HS-27A (cell line): ENCODE results near the gene S100A8.
"Not testable (repeated sequence)": the region's sequence is repeated elsewhere in the genome, so short reads cannot be mapped to it uniquely, and the experiment has no call there.

Experiments used
- DNase-seq: peaks from one replicate; pipeline ENCODE4 v3.0.0-alpha.2; 2012; ENCODE audit warnings: low read depth, missing footprints

The S100A8 gene

GRCh38 chr1:153415850-153416570 lies 25.1 kb upstream of the S100A8 start, which contains the start of gene S100A7A:
TSS of gene S100A7A (plus strand) at chr1:153416520. CDS start at chr1:153418083, 1,563 bp downstream.
- DNase-seq, result no peak

- DNase-seq, result not testable (repeated sequence)
Measured at GRCh38 chr1:153413961-153414360, 23.1 kb upstream of the S100A8 start.

GRCh38 chr1:153407274-153407673 lies 16.4 kb upstream of the S100A8 start:
- DNase-seq, result not testable (repeated sequence)

- not testable (repeated sequence) for DNase-seq
Measured at GRCh38 chr1:153405825-153406599, 15.1 kb upstream of the S100A8 start.

GRCh38 chr1:153404768-153405167 lies 13.9 kb upstream of the S100A8 start:
- no peak for DNase-seq

GRCh38 chr1:153404086-153404635 lies 13.3 kb upstream of the S100A8 start:
- DNase-seq, result no peak

GRCh38 chr1:153403421-153404085 lies 12.7 kb upstream of the S100A8 start:
- no peak for DNase-seq

GRCh38 chr1:153402226-153402625 lies 11.4 kb upstream of the S100A8 start:
- DNase-seq, result no peak

- DNase-seq, result no peak
Measured at GRCh38 chr1:153401461-153401860, 10.6 kb upstream of the S100A8 start.

GRCh38 chr1:153400244-153400643 lies 9.4 kb upstream of the S100A8 start:
- DNase-seq, result no peak

- no peak for DNase-seq
Measured at GRCh38 chr1:153399401-153400055, 8.7 kb upstream of the S100A8 start.

GRCh38 chr1:153397924-153398651 lies 7.2 kb upstream of the S100A8 start:
- no peak for DNase-seq

GRCh38 chr1:153397051-153397923 lies 6.4 kb upstream of the S100A8 start:
- no peak for DNase-seq

- no peak for DNase-seq
Measured at GRCh38 chr1:153396461-153396860, 5.6 kb upstream of the S100A8 start.

GRCh38 chr1:153395776-153396175 lies 4.9 kb upstream of the S100A8 start:
- DNase-seq, result no peak

GRCh38 chr1:153395136-153395685 lies 4.3 kb upstream of the S100A8 start:
- no peak for DNase-seq

GRCh38 chr1:153394391-153394790 lies 3.5 kb upstream of the S100A8 start:
- DNase-seq, result no peak

GRCh38 chr1:153393926-153394325 lies 3.1 kb upstream of the S100A8 start:
- DNase-seq, result no peak

- no peak for DNase-seq
Measured at GRCh38 chr1:153392822-153393221, 1.9 kb upstream of the S100A8 start.

- DNase-seq, result no peak
Measured at GRCh38 chr1:153392258-153392657, 1.4 kb upstream of the S100A8 start.
